Measurements from ENCODE around the gene CD164. TPM values are rescaled to one million over a fixed set of nuclear protein-coding genes. Genes with fewer than 3 reads are reported as not detected.
A peak's percentile ranks its signal among the peaks of the same experiment; 100 is the strongest.
"Not testable (repeated sequence)": the region's sequence is repeated elsewhere in the genome, so short reads cannot be mapped to it uniquely, and the experiment has no call there.

CD164 gene
- total RNA-seq, 1 experiment from 2014 or later, result 110 TPM

DNA sequence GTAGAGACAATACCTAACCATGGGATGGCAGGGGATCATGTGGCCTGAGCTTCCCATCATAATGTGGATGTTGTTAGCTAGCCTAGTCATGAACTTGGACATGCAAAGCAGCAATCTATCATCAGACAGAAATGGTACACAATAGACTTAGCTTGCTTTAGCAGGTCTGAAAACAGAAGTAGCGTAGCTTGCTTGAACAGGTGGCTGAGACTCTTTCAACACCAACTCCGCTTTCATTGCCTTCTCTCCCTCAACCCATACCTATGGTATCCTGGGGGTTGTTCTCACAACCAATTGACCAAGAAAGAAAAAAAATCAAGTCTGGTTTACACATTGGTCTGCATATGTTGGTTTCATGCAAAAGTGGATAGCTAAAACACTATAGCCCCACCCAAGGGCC, 23.0 kb downstream of the CD164 start:
- peaks cover 10% of the 10 kb centered on the region for H3K9me3 ChIP-seq
- H3K27me3 ChIP-seq, result no peaks in the 10 kb centered on the region
- no peak overlapping the region for H3K4me3 ChIP-seq
- peaks cover 76% of the 10 kb centered on the region for H3K36me3 ChIP-seq
- DNase-seq, result no peak

DNA sequence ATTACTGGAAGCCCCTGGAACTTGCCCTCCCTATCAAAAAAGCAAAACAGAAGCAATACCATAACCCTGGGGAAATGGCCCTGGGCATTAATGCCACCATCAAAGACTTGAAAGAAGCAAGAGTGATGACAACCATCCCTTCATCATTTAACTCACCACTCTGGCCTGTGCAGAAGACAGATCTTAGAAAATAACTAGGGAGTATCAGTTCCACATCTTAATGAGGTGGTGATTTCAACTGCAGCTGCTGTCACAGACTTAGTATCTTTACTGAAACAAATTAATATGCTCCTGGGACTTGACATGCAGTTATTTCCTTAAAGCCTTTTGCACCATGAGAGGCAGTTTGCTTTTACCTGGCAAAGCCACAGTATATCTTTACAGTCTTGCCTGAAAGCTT, 24.1 kb downstream of the CD164 start:
- Histone ChIP-seq H3K36me3 (peaks cover 72% of the 10 kb centered on the region), H3K4me3 (no peak overlapping the region), H3K27me3 (no peaks in the 10 kb centered on the region), H3K9me3 (peaks cover 10% of the 10 kb centered on the region)
- no peak for DNase-seq

DNA sequence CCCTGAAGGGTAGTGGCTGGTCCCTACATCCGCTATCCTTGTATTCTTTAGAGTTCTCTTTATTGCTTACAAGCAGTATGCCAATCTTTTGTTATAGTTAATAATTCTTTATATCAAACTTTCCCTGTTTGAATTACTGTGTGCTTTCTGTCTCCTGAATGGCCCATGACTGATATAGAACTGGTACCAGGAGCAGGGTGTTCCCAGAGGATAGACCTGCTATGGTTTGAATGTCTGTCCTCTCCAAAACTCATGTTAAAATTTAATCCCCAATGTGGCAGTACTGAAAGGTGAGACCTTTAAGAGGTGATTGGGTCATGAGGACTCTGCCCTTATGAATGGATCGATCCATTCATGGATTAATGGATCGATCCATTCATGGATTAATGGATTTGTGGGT, 26.0 kb downstream of the CD164 start:
- DNase-seq, result no peak
- Histone ChIP-seq H3K9me3 (peaks cover 10% of the 10 kb centered on the region), H3K27me3 (no peaks in the 10 kb centered on the region), H3K4me3 (no peak overlapping the region), H3K36me3 (peaks cover 53% of the 10 kb centered on the region)

DNA sequence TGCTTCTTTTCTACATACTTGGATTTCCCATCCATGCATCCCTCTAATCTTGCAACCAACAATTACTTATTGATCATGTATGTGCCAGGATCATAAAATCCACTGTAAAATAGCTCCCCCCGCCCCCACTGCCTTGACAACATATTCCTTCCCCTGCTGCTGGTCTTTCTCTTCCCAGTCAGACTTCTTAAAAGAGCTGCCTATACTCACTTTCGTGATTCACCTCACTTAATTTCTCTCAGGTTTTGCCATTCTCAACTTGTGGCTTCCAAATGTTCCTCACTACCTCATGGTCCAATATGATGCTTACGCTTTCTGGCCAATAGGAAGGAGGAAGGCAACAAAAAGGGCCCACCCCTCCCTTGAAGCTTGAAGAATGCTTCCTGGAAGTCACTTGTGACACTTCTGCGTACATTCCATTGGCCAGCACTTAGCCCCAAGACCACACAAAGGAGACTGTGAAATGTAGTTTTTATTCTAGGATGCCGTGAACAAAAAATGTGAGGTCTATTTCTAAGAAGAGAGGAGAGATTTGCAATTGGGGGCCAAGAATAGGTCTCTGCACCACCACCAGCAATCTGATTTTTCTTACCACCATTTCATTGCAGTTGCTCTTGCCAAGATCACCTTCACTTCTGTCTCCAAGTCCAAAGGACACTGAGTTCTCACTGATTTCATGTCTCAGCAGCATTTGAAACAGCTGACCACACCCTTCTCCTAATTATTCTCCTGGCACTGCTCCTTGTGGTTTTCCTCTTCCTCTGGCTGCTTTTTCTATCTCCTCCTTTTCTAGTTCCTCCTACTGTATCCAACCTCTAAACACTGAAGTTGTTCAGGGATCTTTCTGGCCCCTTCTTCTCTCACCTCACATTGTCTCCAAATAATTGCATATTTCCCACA, 30.8 kb downstream of the CD164 start:
- no peak overlapping the region for H3K4me3 ChIP-seq
- no peak for DNase-seq
- H3K27me3 ChIP-seq, result no peaks in the 10 kb centered on the region
- H3K9me3 ChIP-seq, result peaks cover 3% of the 10 kb centered on the region
- H3K36me3 ChIP-seq, result peaks cover 15% of the 10 kb centered on the region

DNA sequence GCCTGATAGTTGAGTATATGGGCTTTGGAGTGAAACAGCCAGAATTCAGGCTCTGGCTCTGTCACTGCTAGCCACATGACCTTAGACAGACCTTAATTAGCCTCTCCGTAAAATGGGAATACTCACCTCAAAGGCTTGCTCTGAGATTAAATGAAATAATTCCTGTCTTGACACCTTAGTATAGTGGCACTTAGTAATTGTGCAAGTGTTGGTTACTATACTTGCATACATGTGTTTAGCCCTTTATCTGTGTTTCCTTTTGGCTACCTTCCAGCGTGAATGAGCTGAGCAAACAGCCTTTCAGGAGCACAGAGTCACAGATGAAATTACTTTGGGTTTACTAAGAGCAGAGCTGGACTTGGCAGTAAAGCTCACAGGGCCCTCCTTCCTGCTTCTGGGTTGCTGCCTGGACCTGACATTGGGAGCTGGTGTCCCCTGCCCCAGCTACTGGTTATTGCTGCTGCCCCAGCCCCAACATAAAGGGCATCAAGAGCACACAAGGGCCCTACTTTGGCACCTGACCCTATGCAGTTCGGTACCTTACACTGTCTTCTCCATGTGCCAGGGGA, 32.8 kb downstream of the CD164 start:
- Histone ChIP-seq H3K27me3 (no peaks in the 10 kb centered on the region), H3K36me3 (peaks cover 5% of the 10 kb centered on the region), H3K9me3 (no peaks in the 10 kb centered on the region), H3K4me3 (no peak overlapping the region)
- peak; percentile 10 for DNase-seq

DNA sequence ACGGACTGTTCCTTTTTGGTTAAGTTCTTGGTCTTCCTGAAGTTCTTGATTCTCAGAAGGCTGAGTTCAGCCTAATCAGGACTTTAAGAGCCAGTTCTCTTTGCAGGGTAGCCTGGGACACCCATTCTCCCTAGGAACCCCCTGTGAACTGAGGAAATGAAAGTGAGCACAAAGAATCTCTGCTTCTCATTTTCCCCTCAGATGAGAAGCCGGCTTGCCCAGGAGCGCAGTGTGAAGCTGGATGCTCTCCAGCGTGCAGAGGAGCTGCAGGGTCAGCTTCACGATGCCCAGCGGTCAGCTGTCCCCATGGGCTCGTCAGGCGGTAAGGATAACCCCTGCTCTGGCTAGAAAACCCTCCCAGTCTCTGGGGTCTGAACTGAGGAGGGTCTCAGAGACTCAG, 34.0 kb downstream of the CD164 start:
- Histone ChIP-seq H3K9me3 (no peaks in the 10 kb centered on the region), H3K36me3 (no peaks in the 10 kb centered on the region; the same call in 1 of the 2 replicates), H3K27me3 (no peaks in the 10 kb centered on the region), H3K4me3 (no peak overlapping the region)
- DNase-seq, result no peak

DNA sequence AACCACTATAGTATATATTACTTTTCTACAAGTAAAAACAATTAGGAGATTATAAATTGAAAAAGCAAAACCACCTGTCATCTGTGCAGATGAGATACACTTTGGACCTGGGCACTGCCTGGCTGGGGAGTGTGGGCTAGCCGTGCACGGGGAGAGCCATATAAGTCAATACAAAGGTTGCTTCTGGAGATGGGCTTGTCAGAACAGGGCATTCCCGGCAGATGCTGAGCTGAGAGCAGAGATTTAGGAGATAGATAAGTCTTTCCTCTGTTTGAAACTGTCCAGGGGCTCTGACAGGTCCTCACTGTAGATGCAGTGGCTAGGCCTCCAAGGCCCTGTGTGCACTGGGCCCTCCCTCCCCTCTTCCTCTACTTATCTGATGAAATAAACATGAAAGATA, 34.5 kb downstream of the CD164 start:
- H3K36me3 ChIP-seq, result no peaks in the 10 kb centered on the region; the same call in 1 of the 2 replicates
- H3K27me3 ChIP-seq, result no peaks in the 10 kb centered on the region
- H3K9me3 ChIP-seq, result no peaks in the 10 kb centered on the region
- DNase-seq, result no peak
- H3K4me3 ChIP-seq, result no peak overlapping the region

DNA sequence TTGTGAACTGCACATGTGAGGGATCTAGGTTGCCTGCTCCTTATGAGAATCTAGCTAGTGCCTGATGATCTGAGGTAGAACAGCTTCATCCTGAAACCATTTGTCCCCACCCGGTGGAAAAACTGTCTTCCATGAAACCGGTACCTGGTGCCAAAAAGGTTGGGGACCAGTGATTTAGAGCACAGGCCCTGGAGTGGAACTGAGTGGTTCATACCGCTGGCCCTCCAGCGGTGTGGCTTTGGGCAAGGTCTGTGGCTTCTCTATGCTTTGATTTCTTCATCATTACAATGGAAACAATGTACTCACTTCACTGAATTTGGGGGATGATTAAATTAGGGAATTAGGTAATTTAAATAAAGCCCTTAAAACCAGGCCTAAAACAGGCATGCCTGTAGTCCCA, 36.3 kb downstream of the CD164 start:
- no peak for DNase-seq
- no peaks in the 10 kb centered on the region for H3K9me3 ChIP-seq
- no peaks in the 10 kb centered on the region for H3K27me3 ChIP-seq

DNA sequence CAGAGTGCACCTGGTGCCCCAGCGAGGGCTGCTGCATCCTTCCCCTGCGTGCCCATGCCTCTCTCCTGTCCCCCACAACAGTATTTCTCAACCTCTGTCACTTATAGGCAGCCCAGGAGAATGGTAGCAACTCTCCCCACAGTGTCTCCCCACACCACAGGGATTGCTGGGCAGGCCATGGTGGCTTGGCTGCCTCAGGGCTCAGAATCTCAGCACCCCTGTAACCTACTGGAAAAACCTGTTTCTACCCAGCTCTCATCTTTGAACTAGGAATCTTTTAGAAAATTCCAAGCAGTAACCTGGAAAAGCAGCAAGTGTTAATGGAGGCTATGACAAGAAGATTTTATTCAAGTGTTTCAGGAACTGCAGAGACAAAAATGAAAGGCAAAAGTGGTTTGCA, 38.0 kb downstream of the CD164 start:
- Histone ChIP-seq H3K36me3 (no peaks in the 10 kb centered on the region), H3K4me3 (no peak overlapping the region), H3K9me3 (no peaks in the 10 kb centered on the region), H3K27me3 (no peaks in the 10 kb centered on the region)
- DNase-seq, result no peak

More for the DNA sequence above, 36.3 kb downstream of the CD164 start:
- H3K4me3 ChIP-seq, result no peak overlapping the region
- H3K36me3 ChIP-seq, result no peaks in the 10 kb centered on the region

DNA sequence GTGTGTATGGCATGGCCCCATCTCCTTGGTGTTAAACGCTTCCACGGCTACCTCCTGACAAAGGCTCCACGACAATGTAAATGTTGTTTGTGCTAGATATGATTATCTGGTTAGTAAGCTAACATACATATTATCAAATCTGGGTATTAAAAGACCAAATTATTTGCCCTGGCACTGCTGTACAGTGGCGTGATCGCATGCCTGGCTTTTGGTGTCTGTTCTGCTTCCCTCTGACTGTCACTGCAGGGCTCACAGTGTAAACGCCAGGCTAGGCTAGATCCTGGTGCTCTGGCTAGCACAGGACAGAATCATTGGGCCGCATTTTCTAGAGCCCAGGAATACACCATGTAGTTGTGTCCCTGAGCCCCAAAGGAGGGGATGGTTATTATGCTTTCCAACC, 38.7 kb downstream of the CD164 start:
- no peaks in the 10 kb centered on the region for H3K9me3 ChIP-seq

DNA sequence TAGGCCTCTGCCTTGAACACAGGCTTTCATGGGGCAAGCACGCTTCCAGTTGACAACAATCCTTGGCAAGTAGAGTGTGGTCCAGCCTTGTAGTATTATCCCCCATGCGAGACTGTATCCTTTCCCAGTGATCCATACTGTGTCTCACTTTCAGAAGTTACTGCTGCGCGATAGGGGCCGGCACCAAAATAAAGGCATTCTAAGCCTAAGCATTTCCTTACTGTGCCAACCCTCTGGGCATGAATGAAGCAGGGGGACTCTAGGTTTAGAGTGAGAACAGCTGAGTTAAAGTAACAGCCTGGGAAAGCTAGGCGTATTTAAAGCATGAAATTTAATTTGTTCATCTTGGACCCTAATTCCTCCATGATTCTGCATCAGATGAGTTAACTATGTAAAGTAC, 39.4 kb downstream of the CD164 start:
- Histone ChIP-seq H3K9me3 (no peaks in the 10 kb centered on the region), H3K4me3 (no peak overlapping the region), H3K36me3 (no peaks in the 10 kb centered on the region), H3K27me3 (no peaks in the 10 kb centered on the region)
- DNase-seq, result no peak

More for the DNA sequence above, 38.7 kb downstream of the CD164 start:
- Histone ChIP-seq H3K36me3 (no peaks in the 10 kb centered on the region), H3K4me3 (no peak overlapping the region), H3K27me3 (no peaks in the 10 kb centered on the region)
- DNase-seq, result no peak

DNA sequence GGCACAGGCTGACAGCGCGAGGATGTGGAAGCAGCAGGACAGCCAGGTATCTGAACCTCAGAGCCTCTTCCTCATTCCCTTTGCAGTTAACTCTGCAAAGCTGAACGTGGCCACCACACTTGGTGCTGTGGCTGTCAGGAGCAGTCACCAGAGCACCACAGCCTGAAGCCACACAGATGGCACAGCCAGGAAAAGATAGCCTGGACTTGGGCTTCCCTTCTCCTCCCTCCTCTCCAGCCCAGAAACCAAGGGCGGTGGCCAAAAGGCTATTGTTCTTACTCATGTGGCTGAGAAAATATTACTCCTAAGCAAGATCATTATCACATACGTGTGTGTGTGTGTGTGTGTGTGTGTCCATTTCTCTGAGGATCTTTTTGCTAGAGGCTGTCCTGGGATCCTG, 39.8 kb downstream of the CD164 start:
- H3K9me3 ChIP-seq, result no peaks in the 10 kb centered on the region
- no peak for DNase-seq
- no peaks in the 10 kb centered on the region for H3K36me3 ChIP-seq
- no peak overlapping the region for H3K4me3 ChIP-seq
- H3K27me3 ChIP-seq, result no peaks in the 10 kb centered on the region

DNA sequence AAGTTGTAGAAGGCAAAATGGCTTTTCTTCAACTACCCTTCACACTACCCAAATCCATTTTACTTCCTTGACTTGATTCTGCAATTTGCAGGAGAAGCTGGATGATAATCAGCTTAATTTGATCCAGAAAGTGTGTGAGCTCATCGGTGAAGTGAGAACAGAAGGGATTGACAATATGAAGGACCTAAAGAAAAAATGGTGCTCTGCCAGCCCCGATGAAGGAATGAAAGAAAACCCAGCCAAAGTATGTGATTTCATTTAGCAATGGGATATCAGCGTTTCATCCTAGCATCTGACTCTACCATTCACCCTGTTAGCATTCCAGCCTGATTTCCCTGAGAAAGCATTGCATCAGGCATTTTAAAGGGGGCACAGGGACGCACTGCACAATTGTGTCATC, 41.5 kb downstream of the CD164 start:
- DNase-seq, result no peak
- H3K27me3 ChIP-seq, result no peaks in the 10 kb centered on the region
- H3K36me3 ChIP-seq, result no peaks in the 10 kb centered on the region
- H3K9me3 ChIP-seq, result no peaks in the 10 kb centered on the region
- no peak overlapping the region for H3K4me3 ChIP-seq

DNA sequence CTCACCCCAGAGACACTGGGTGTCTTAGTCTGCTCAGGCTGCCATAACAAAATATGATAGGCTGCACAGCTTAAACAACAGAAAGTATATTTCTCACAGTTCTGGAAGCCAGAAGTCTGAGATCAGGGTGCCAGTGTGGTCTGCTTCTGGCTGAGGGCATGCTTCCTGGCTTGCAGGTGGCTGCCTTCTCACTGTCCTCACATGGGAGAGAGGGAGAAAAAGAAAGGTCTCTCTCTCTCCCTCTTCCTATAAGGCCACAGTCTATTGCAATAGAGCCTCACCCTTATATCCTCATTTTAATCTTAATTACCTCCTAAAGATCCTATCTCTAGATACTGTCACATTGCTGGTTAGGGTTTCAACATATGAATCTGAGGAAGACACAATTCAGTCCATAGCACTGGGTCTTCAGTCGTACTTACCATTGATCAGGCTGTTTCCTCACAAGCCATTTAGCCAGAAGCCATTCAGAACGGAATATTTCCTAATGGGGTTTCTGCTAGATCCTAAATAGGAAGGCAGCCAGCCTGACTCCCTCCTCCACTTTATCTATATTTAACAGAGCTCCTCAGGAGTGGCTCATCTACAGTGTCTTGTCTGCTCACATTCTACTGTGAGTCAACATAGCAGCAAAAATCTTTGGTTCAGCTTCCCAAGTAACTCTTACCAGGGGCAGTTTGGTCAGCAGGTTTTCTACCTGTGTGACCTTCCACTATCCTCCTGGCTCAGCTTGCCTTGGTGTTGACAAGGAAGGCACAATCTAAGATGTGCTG, 42.2 kb downstream of the CD164 start:
- Histone ChIP-seq H3K9me3 (no peaks in the 10 kb centered on the region), H3K36me3 (no peaks in the 10 kb centered on the region), H3K4me3 (no peak overlapping the region), H3K27me3 (no peaks in the 10 kb centered on the region)
- DNase-seq, result no peak

DNA sequence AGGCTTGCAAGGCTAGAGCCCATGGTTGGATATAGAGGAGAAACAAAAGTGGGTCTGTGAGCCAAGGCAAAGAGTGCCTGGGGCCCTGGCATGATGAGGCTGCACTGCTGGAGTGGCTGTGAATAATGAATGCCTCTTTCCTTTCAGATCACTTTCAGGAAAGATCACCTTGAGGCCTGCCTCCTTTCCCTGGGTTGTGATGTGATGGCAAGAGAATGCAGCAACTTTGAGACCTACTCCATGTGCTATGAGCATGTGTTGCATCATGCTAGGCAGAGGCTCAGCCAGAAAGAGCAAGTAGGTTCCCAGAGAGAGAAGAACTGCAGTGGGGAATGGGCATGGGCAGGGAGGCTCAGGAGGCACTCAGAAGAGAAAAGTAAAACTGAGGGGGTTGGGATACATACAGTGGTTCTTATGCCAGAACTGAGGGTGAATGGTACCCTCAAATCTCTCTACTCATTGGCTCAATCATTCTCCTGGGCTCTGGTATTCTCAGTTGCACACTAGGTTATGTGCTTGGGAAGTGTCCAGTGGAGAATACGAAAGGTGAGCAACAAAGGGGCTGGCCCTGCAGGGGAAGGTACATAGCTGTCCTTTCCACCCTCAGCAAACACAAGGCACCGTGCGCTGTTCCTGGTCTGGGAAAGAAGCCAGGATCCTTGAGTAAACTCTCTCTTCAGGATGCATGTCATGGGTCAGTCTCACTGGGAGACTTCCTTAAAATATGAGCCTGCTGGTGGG, 45.9 kb downstream of the CD164 start:
- H3K9me3 ChIP-seq, result no peaks in the 10 kb centered on the region
- DNase-seq, result peak; percentile 11

DNA sequence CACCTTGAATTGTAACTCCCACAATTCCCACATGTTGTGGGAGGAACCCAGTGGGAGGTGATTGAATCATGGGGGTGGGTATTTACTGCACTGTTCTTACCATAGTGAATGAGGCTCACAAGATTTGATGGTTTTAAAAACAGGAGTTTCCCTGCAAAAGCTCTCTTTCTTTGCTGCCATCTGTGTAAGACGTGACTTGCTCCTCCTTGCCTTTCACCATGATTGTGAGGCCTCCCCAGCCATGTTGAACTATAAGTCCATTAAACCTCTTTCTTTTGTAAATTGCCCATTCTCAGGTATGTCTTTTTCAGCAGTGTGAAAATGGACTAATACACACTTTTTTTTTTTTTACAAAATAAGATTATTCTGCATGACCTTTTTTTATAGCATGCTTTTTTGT, 48.4 kb downstream of the CD164 start:
- not testable (repeated sequence) for H3K36me3 ChIP-seq, H3K27me3 ChIP-seq, H3K4me3 ChIP-seq, H3K9me3 ChIP-seq, DNase-seq

More for the DNA sequence above, 45.9 kb downstream of the CD164 start:
- Histone ChIP-seq H3K4me3 (no peak overlapping the region), H3K36me3 (no peaks in the 10 kb centered on the region), H3K27me3 (no peaks in the 10 kb centered on the region)

DNA sequence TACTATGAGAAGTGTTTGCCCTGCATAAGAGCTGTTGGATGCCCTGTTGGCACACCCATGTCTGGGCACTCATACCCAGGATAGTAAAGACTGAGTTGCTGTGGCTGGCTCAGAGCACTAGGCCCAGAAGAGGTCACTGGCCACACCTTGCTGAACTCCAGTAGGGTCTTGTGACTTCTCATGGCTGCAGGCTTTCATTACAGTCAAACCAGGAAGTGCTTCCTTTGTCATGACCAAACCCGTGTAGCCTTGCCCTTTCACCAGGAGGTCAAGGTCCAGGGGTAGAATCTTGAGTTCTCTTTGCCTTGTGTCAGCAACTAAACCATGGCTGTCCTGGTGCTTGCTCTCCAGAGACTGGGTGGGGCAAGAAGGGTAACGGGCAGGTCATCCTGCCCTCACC, 49.5 kb downstream of the CD164 start:
- H3K4me3 ChIP-seq, result no peak overlapping the region
- DNase-seq, result no peak
- no peaks in the 10 kb centered on the region for H3K36me3 ChIP-seq
- H3K27me3 ChIP-seq, result no peaks in the 10 kb centered on the region
- H3K9me3 ChIP-seq, result no peaks in the 10 kb centered on the region
